ENCODE data around the gene MALRD1. TPM values are rescaled to one million over a fixed set of nuclear protein-coding genes. Genes with fewer than 3 reads are reported as not detected.

Gene MALRD1
- total and polyA plus RNA-seq, 2 donors = 0.27 to 2.5 TPM

DNA sequence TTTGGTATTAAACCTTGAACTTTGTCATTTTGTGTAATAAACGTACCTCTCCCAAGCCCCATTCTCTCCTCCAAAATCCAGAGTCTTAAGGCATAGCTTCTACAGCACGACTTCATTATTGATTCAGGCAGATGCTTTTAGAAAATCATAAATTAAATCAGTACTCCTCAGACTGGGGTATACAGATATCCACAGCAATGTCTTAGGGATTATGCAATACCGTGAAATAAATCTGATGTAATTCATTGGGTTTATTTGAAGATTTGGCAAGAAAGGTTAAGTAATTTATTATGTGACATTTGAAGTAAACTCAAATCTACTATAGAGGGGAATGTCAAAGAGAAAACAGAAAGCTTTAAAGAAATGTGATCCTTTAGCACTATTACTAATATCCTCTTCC, 521.5 kb downstream of the MALRD1 start:
- no peak for DNase-seq (ENCODE audit: low read depth in 6 of 9, low spot score in 9 of 9)
- Histone ChIP-seq H3K9me3 (ENCODE audit: control insufficient read depth in 2 of 2, insufficient read depth in 1 of 2, low read length in 1 of 2) (no peaks in the 10 kb centered on the region), H3K4me3 (ENCODE audit: low read length in 2 of 2) (no peak overlapping the region), H3K27me3 (ENCODE audit: control insufficient read depth in 2 of 2, insufficient read depth in 1 of 2, low read length in 1 of 2) (no peaks in the 10 kb centered on the region), H3K4me1 (ENCODE audit: control insufficient read depth in 2 of 2, insufficient read depth in 2 of 2, low read length in 2 of 2) (no peaks in the 10 kb centered on the region), H3K27ac (ENCODE audit: low read depth in 1 of 2, low read length in 1 of 2) (no peak overlapping the region), H3K36me3 (ENCODE audit: control insufficient read depth in 2 of 2, insufficient read depth in 2 of 2, low read length in 1 of 2) (no peaks in the 10 kb centered on the region)
- WGBS = 73% methylated on average over 3 of the region's 3 CpGs

DNA sequence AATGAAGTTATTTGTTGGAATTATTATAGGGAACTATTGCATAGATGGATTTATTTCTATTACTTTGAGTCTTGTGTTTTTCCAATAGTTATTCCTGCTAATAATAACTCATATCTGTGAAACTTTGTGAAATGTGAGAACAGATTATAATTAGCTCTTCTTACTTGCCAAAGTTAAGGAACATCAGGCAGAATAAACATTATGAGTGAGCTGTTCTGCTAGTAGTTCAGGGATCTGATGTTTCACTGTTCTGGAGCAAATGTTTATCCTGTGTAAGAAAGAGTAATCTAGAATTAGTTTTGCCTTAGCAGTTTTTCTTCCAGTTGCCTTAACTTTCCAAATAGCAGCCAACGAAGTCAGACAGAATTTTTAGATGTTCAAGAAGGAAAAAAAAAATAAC, 522.4 kb downstream of the MALRD1 start:
- WGBS = 74% methylated on average over 1 of the region's 1 CpG
- Histone ChIP-seq H3K4me1 (ENCODE audit: control insufficient read depth in 2 of 2, insufficient read depth in 2 of 2, low read length in 2 of 2) (no peaks in the 10 kb centered on the region), H3K9me3 (ENCODE audit: control insufficient read depth in 2 of 2, insufficient read depth in 1 of 2, low read length in 1 of 2) (no peaks in the 10 kb centered on the region), H3K4me3 (ENCODE audit: low read length in 2 of 2) (no peak overlapping the region), H3K27me3 (ENCODE audit: control insufficient read depth in 2 of 2, insufficient read depth in 1 of 2, low read length in 1 of 2) (no peaks in the 10 kb centered on the region), H3K36me3 (ENCODE audit: control insufficient read depth in 2 of 2, insufficient read depth in 2 of 2, low read length in 1 of 2) (no peaks in the 10 kb centered on the region), H3K27ac (ENCODE audit: low read depth in 1 of 2, low read length in 1 of 2) (no peak overlapping the region)
- no peak for DNase-seq (ENCODE audit: low read depth in 6 of 9, low spot score in 9 of 9)

DNA sequence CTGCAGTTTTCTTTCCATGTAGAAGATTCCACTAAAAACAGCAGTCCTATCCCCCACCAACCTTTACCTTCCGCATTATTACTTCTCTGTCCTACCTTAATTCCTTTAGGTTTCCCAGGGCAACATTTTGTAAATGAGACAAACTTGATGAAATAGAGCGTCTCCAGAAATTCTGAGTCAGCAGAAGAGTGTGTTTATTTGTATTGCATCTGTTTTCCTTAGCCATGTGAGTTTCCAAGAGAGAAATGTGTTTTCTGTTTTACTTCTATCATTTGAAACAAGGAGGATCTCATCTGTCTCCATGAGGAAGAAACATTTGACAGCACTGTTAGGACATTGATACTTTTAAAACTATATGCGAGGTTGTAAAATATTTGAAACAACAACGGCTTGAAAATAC, 523.5 kb downstream of the MALRD1 start:
- no peak overlapping the region for H3K27ac ChIP-seq (ENCODE audit: low read depth in 1 of 2, low read length in 1 of 2)
- H3K4me1 ChIP-seq (ENCODE audit: control insufficient read depth in 2 of 2, insufficient read depth in 2 of 2, low read length in 2 of 2) = no peaks in the 10 kb centered on the region
- H3K4me3 ChIP-seq (ENCODE audit: low read length in 2 of 2) = no peak overlapping the region
- H3K9me3 ChIP-seq (ENCODE audit: control insufficient read depth in 2 of 2, insufficient read depth in 1 of 2, low read length in 1 of 2) = no peaks in the 10 kb centered on the region
- no peaks in the 10 kb centered on the region for H3K36me3 ChIP-seq (ENCODE audit: control insufficient read depth in 2 of 2, insufficient read depth in 2 of 2, low read length in 1 of 2)
- DNase-seq (ENCODE audit: low read depth in 6 of 9, low spot score in 9 of 9) = no peak
- no peaks in the 10 kb centered on the region for H3K27me3 ChIP-seq (ENCODE audit: control insufficient read depth in 2 of 2, insufficient read depth in 1 of 2, low read length in 1 of 2)
- WGBS = 95% methylated on average over 4 of the region's 4 CpGs

DNA sequence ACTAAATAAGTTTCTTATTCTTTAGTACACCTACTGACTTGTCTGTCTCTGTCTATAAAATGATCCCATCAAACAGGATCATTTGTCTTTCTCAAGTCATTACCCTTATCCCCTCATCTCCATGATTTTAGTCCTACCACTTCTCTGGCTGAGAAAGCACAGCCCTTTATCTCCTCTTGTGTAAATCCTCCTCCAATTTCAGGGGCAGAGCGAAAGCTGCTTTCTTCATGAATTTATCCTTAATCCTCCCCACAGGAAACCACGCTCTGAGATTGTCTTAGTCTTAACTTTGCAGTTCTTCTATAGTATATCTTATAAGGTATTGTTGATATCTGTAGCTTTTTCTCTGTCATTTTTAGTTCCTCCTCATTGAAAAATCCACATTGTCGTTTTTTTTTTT, 528.0 kb downstream of the MALRD1 start:
- Histone ChIP-seq H3K4me1 (ENCODE audit: control insufficient read depth in 2 of 2, insufficient read depth in 2 of 2, low read length in 2 of 2) (no peaks in the 10 kb centered on the region), H3K27ac (ENCODE audit: low read depth in 1 of 2, low read length in 1 of 2) (no peak overlapping the region), H3K36me3 (ENCODE audit: control insufficient read depth in 2 of 2, insufficient read depth in 2 of 2, low read length in 1 of 2) (no peaks in the 10 kb centered on the region), H3K9me3 (ENCODE audit: control insufficient read depth in 2 of 2, insufficient read depth in 1 of 2, low read length in 1 of 2) (no peaks in the 10 kb centered on the region), H3K4me3 (ENCODE audit: low read length in 2 of 2) (no peak overlapping the region), H3K27me3 (ENCODE audit: control insufficient read depth in 2 of 2, insufficient read depth in 1 of 2, low read length in 1 of 2) (no peaks in the 10 kb centered on the region)
- WGBS = 89% methylated on average over 3 of the region's 3 CpGs
- DNase-seq (ENCODE audit: low read depth in 6 of 9, low spot score in 9 of 9) = no peak

DNA sequence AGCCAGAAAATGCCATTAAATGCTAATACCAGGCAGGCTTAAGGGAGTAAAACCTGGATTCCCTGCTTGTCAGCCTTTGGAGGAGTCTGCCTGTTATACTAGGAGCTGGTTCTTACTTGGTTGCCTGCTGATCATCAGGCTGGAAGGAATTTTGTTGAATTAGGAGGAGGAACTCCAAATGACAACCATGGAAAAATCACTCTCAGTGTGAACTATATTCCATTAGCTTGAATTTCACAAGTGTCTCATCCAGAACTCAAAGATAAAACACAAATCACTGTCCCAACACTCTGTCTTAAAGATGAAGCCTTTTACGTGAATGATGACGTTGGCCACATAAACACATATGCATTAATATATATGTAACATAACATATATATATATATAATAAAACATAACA, 528.8 kb downstream of the MALRD1 start:
- no peaks in the 10 kb centered on the region for H3K9me3 ChIP-seq (ENCODE audit: control insufficient read depth in 2 of 2, insufficient read depth in 1 of 2, low read length in 1 of 2)
- H3K27me3 ChIP-seq (ENCODE audit: control insufficient read depth in 2 of 2, insufficient read depth in 1 of 2, low read length in 1 of 2) = no peaks in the 10 kb centered on the region
- H3K36me3 ChIP-seq (ENCODE audit: control insufficient read depth in 2 of 2, insufficient read depth in 2 of 2, low read length in 1 of 2) = no peaks in the 10 kb centered on the region
- WGBS = 95% methylated on average over 2 of the region's 2 CpGs
- no peak overlapping the region for H3K27ac ChIP-seq (ENCODE audit: low read depth in 1 of 2, low read length in 1 of 2)
- H3K4me3 ChIP-seq (ENCODE audit: low read length in 2 of 2) = no peak overlapping the region
- DNase-seq (ENCODE audit: low read depth in 6 of 9, low spot score in 9 of 9) = no peak
- H3K4me1 ChIP-seq (ENCODE audit: control insufficient read depth in 2 of 2, insufficient read depth in 2 of 2, low read length in 2 of 2) = no peaks in the 10 kb centered on the region

DNA sequence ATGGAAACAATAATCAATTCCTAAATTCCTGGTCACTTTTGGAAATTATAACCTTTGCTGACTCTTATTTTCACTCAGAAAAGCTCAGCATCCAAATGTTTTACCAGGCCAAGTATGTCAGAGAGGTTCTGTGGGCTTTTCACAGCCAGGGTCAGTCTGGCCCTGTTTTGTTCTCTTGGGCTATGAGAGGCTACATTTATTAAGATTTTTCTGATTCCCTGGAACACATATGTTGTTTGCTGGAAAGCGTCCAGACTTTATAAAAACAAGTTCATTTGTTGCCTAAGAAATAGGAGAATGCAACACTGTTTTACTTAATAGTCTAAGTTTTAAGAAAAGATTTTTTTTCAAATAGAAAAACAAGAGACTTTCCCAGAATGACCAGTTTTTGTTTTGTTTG, 529.2 kb downstream of the MALRD1 start:
- H3K36me3 ChIP-seq (ENCODE audit: control insufficient read depth in 2 of 2, insufficient read depth in 2 of 2, low read length in 1 of 2) = no peaks in the 10 kb centered on the region
- no peaks in the 10 kb centered on the region for H3K27me3 ChIP-seq (ENCODE audit: control insufficient read depth in 2 of 2, insufficient read depth in 1 of 2, low read length in 1 of 2)
- H3K4me1 ChIP-seq (ENCODE audit: control insufficient read depth in 2 of 2, insufficient read depth in 2 of 2, low read length in 2 of 2) = no peaks in the 10 kb centered on the region
- H3K4me3 ChIP-seq (ENCODE audit: low read length in 2 of 2) = no peak overlapping the region
- no peak overlapping the region for H3K27ac ChIP-seq (ENCODE audit: low read depth in 1 of 2, low read length in 1 of 2)
- H3K9me3 ChIP-seq (ENCODE audit: control insufficient read depth in 2 of 2, insufficient read depth in 1 of 2, low read length in 1 of 2) = no peaks in the 10 kb centered on the region
- DNase-seq (ENCODE audit: low read depth in 6 of 9, low spot score in 9 of 9) = no peak
- WGBS = 41% methylated on average over 1 of the region's 1 CpG

DNA sequence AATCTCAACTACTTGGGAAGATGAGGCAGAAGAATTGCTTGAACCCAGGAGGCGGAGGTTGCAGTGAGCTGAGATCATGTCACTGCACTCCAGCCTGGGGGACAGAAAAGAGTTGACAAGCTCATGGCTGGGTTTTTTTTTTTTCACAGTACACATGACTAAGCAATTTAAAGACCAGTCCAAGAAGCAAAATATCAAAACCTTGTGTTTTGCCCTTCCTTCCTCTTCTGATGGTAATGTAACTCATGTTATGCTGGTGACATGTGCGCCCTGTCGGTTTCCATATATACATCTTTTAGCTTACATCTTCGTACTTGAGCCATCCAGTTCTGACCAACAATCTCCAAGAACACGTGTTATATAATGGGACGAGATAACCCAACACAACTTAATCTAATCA, 530.0 kb downstream of the MALRD1 start:
- Histone ChIP-seq H3K36me3 (ENCODE audit: control insufficient read depth in 2 of 2, insufficient read depth in 2 of 2, low read length in 1 of 2) (no peaks in the 10 kb centered on the region), H3K27me3 (ENCODE audit: control insufficient read depth in 2 of 2, insufficient read depth in 1 of 2, low read length in 1 of 2) (no peaks in the 10 kb centered on the region), H3K4me3 (ENCODE audit: low read length in 2 of 2) (no peak overlapping the region), H3K27ac (ENCODE audit: low read depth in 1 of 2, low read length in 1 of 2) (no peak overlapping the region), H3K4me1 (ENCODE audit: control insufficient read depth in 2 of 2, insufficient read depth in 2 of 2, low read length in 2 of 2) (no peaks in the 10 kb centered on the region), H3K9me3 (ENCODE audit: control insufficient read depth in 2 of 2, insufficient read depth in 1 of 2, low read length in 1 of 2) (no peaks in the 10 kb centered on the region)
- 78% methylated on average over 6 of the region's 6 CpGs for WGBS
- no peak for DNase-seq (ENCODE audit: low read depth in 6 of 9, low spot score in 9 of 9)

DNA sequence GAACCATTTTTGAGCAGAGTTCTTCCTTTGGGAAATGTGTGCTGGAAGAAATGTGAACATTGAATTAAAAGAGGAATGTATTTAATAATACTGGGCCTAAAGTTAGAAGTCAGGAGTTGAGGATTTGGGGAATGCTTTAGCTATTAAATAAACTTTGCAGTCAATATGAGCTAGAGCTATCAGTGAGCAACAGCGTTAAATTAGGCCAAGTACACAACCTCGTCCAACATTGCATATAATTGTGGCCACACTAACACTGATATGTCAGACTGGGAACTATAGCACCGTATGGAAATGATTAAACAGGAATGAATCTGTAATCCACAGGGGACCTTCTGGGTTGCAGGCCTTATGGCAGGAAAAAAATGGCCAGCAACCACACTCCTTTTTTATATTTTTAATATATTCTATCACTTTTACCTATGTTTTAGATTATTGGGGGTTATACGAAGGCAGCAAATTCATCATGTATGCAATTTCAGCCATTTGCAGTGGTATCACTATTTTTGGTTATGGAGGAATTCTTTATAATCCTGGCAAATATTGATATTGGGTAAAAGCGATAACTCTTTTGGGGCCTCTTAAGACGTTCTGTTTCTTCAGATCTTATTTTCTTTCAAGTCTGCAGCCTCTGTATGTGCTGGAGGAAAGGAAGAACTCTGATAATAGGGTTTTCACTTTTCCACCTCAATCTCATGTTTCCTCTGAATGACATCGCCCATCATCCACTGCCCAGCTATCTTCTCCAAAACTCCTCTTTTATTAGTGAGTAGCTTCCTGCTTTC, 531.4 kb downstream of the MALRD1 start:
- Histone ChIP-seq H3K4me3 (ENCODE audit: low read length in 2 of 2) (no peak overlapping the region), H3K36me3 (ENCODE audit: control insufficient read depth in 2 of 2, insufficient read depth in 2 of 2, low read length in 1 of 2) (no peaks in the 10 kb centered on the region), H3K27ac (ENCODE audit: low read depth in 1 of 2, low read length in 1 of 2) (no peak overlapping the region), H3K9me3 (ENCODE audit: control insufficient read depth in 2 of 2, insufficient read depth in 1 of 2, low read length in 1 of 2) (no peaks in the 10 kb centered on the region), H3K4me1 (ENCODE audit: control insufficient read depth in 2 of 2, insufficient read depth in 2 of 2, low read length in 2 of 2) (no peaks in the 10 kb centered on the region), H3K27me3 (ENCODE audit: control insufficient read depth in 2 of 2, insufficient read depth in 1 of 2, low read length in 1 of 2) (no peaks in the 10 kb centered on the region)
- 88% methylated on average over 7 of the region's 7 CpGs for WGBS
- DNase-seq (ENCODE audit: low read depth in 6 of 9, low spot score in 9 of 9) = no peak

DNA sequence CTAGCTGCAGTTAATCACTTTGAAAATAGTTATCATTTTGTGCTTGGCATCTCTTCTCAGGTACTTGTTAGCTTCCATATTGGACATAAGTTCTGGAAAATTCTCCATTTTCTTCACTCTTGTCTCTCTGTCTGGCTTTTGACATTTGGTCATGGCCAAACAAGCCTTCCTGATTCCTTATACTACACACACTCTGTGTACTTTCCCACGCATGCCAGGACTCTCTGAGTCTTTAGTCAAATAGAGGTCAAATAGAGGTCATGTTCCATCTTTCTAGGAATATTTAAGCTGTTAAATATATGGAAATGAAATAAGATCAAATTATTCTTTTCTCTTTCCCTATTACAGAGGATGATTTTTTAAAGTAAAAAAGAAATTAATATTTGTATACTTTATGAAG, 532.1 kb downstream of the MALRD1 start:
- 97% methylated on average over 1 of the region's 1 CpG for WGBS
- no peak overlapping the region for H3K4me3 ChIP-seq (ENCODE audit: low read length in 2 of 2)
- no peaks in the 10 kb centered on the region for H3K9me3 ChIP-seq (ENCODE audit: control insufficient read depth in 2 of 2, insufficient read depth in 1 of 2, low read length in 1 of 2)
- no peaks in the 10 kb centered on the region for H3K4me1 ChIP-seq (ENCODE audit: control insufficient read depth in 2 of 2, insufficient read depth in 2 of 2, low read length in 2 of 2)
- H3K27me3 ChIP-seq (ENCODE audit: control insufficient read depth in 2 of 2, insufficient read depth in 1 of 2, low read length in 1 of 2) = no peaks in the 10 kb centered on the region
- H3K36me3 ChIP-seq (ENCODE audit: control insufficient read depth in 2 of 2, insufficient read depth in 2 of 2, low read length in 1 of 2) = no peaks in the 10 kb centered on the region
- DNase-seq (ENCODE audit: low read depth in 6 of 9, low spot score in 9 of 9) = no peak
- H3K27ac ChIP-seq (ENCODE audit: low read depth in 1 of 2, low read length in 1 of 2) = no peak overlapping the region
